ENCODE measurements around the gene MAEA. TPM values are rescaled to one million over a fixed set of nuclear protein-coding genes. Genes with fewer than 3 reads are reported as not detected.

The MAEA gene
- total RNA-seq = 100 to 1,000 TPM in 1 of 2 donors, 10 to 100 TPM in 1; 65.8 to 124 TPM

GRCh38 chr4:1289207-1290164, at the start of gene MAEA:
Gene MAEA (plus strand): TSS chr4:1289891. CDS start chr4:1289914, 23 bp downstream.
- H3K9ac ChIP-seq (ENCODE audit: low read depth in 2 of 2, low read length in 2 of 2) = peak within 1 kb of the TSS; percentile 95 to 98
- no peak for TF ChIP-seq CTCF (IDR thresholded peaks at IDR 0.05)
- H3K27me3 ChIP-seq = no peaks in the 10 kb centered on the region
- DNase-seq = peak; percentile 97
- H3K9me3 ChIP-seq = no peaks in the 10 kb centered on the region
- intact Hi-C loops (cut with DNase I) = loop anchor here (10.0 kb wide), 1 partner anchor 55 kb away; the partner anchor contains the start of gene UVSSA
- no peaks in the 10 kb centered on the region for H3K36me3 ChIP-seq
- H3K4me3 ChIP-seq = peak within 1 kb of the TSS; percentile 91
- peaks cover 13% of the 10 kb centered on the region for H3K4me1 ChIP-seq
- H3K27ac ChIP-seq = peak within 1 kb of the TSS; percentile 77

GRCh38 chr4:1239950-1240307, 49.8 kb upstream of the MAEA start:
- H3K36me3 ChIP-seq = no peaks in the 10 kb centered on the region
- H3K4me3 ChIP-seq = no peak overlapping the region
- no peak overlapping the region for H3K9ac ChIP-seq (ENCODE audit: low read depth in 2 of 2, low read length in 2 of 2)
- intact Hi-C loops (cut with DNase I) = loop anchor here (5.0 kb wide), 1 partner anchor 33 kb away; no protein-coding TSS in a partner anchor
- no peaks in the 10 kb centered on the region for H3K27me3 ChIP-seq
- no peak overlapping the region for H3K27ac ChIP-seq
- no peaks in the 10 kb centered on the region for H3K9me3 ChIP-seq
- H3K4me1 ChIP-seq = peaks cover 16% of the 10 kb centered on the region
- DNase-seq = no peak
- TF ChIP-seq CTCF (IDR thresholded peaks at IDR 0.05) = no peak

GRCh38 chr4:1240721-1241465, 48.8 kb upstream of the MAEA start:
- DNase-seq = no peak
- H3K36me3 ChIP-seq = no peaks in the 10 kb centered on the region
- TF ChIP-seq CTCF (IDR thresholded peaks at IDR 0.05) = no peak
- H3K27me3 ChIP-seq = no peaks in the 10 kb centered on the region
- intact Hi-C loops (cut with DNase I) = loop anchor here (5.0 kb wide), 1 partner anchor 34 kb away; no protein-coding TSS in a partner anchor
- no peak overlapping the region for H3K4me3 ChIP-seq
- H3K4me1 ChIP-seq = peaks cover 17% of the 10 kb centered on the region
- H3K9me3 ChIP-seq = no peaks in the 10 kb centered on the region
- no peak overlapping the region for H3K9ac ChIP-seq (ENCODE audit: low read depth in 2 of 2, low read length in 2 of 2)
- H3K27ac ChIP-seq = no peak overlapping the region

- H3K9ac ChIP-seq (ENCODE audit: low read depth in 2 of 2, low read length in 2 of 2) = no peak overlapping the region
- intact Hi-C loops (cut with DNase I) = loop anchor here (5.0 kb wide), 1 partner anchor 34 kb away; no protein-coding TSS in a partner anchor
- peaks cover 23% of the 10 kb centered on the region for H3K4me1 ChIP-seq
Measured at GRCh38 chr4:1241466-1241935, 48.2 kb upstream of the MAEA start.

More at GRCh38 chr4:1241466-1241935, 48.2 kb upstream of the MAEA start:
- no peaks in the 10 kb centered on the region for H3K27me3 ChIP-seq
- peak overlapping the region; percentile 37 for H3K27ac ChIP-seq
- no peaks in the 10 kb centered on the region for H3K9me3 ChIP-seq
- H3K4me3 ChIP-seq = no peak overlapping the region
- no peaks in the 10 kb centered on the region for H3K36me3 ChIP-seq
- TF ChIP-seq CTCF (IDR thresholded peaks at IDR 0.05) = no peak
- peak; percentile 43 for DNase-seq
